Measurements from ENCODE around the gene C8B.

The C8B gene

DNA sequence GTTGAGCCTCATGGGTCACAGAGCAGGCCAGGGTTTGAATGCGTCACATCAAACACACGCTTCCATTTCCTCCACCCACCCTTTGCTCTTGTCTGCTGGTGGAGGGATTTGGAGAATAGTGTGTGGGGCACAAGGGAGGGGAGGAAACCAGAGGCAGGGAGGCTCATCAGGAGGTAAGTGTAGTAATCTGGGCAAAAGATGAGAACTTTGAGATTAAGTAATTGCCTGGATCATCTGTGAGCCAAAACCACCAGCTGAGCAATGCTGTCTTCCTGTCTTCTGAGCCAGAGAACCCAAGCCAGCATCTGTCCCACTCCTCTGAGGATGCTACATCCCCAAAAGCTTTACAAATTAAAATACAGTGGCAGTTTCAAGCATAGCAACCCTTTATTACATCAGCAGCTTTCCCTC, 45.2 kb downstream of the C8B start:
- ChIA-PET POLR2A (no interaction called here), CTCF (no interaction called here)
- TF ChIP-seq, protein P1, sequence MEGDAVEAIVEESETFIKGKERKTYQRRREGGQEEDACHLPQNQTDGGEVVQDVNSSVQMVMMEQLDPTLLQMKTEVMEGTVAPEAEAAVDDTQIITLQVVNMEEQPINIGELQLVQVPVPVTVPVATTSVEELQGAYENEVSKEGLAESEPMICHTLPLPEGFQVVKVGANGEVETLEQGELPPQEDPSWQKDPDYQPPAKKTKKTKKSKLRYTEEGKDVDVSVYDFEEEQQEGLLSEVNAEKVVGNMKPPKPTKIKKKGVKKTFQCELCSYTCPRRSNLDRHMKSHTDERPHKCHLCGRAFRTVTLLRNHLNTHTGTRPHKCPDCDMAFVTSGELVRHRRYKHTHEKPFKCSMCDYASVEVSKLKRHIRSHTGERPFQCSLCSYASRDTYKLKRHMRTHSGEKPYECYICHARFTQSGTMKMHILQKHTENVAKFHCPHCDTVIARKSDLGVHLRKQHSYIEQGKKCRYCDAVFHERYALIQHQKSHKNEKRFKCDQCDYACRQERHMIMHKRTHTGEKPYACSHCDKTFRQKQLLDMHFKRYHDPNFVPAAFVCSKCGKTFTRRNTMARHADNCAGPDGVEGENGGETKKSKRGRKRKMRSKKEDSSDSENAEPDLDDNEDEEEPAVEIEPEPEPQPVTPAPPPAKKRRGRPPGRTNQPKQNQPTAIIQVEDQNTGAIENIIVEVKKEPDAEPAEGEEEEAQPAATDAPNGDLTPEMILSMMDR (IDR thresholded peaks at IDR 0.05; ENCODE audit: insufficient read depth, low read length, missing control alignments) = no peak
- DNase-seq (ENCODE audit: low read depth, low spot score) = no peak
- no peak overlapping the region for H3K4me3 ChIP-seq (ENCODE audit: low read depth, low read length)

DNA sequence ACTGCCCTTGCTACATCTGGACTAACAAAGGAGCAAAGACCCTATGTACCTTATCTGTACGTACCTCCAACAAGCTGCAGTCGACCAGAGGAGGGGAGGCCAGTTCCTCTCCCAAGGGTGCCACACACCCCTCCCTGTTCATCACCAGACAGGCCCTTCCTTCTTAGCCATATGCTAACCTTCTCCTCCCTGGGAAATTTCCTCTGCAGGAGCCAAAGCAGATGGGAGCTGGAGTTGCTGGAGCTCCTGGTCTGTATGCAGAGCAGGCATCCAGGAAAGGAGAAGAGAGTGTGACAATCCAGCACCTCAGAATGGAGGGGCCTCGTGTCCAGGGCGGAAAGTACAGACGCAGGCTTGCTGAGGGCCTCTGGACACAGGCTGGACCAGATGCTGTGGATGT, 48.5 kb downstream of the C8B start:
- ChIA-PET CTCF (interaction anchor here (2.0 kb wide), 1 partner anchor 9 kb away, joined by 5 read pairs; no protein-coding TSS in a partner anchor), POLR2A (no interaction called here)
- TF ChIP-seq, protein P1 (IDR thresholded peaks at IDR 0.05; ENCODE audit: insufficient read depth, low read length, missing control alignments) = no peak
- no peak for DNase-seq (ENCODE audit: low read depth, low spot score)
- no peak overlapping the region for H3K4me3 ChIP-seq (ENCODE audit: low read depth, low read length)

DNA sequence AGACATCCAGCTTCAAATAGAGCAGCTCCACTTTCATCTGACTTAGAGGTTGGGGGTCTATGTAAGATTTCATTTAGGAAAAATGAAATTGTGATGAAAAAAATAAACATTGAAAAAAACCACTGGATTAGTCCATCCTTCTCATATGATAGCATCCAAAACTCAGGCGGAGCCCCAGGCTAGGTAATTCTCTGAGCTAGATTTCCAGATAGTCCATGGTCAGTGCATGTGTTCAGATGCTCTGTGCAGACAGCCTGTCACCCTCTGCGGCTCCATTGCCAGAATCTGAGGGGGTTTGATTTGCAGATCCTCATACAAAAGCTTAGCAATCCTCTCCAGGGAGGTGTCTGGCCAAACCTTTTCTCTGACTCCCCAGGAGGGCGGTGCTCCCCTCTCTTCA, 49.2 kb downstream of the C8B start:
- CTCF ChIA-PET = interaction anchor here (2.0 kb wide), 1 partner anchor 8 kb away, joined by 5 read pairs; no protein-coding TSS in a partner anchor
- POLR2A ChIA-PET = no interaction called here
- no peak overlapping the region for H3K4me3 ChIP-seq (ENCODE audit: low read depth, low read length)
- TF ChIP-seq, protein P1 (IDR thresholded peaks at IDR 0.05; ENCODE audit: insufficient read depth, low read length, missing control alignments) = no peak
- DNase-seq (ENCODE audit: low read depth, low spot score) = no peak

DNA sequence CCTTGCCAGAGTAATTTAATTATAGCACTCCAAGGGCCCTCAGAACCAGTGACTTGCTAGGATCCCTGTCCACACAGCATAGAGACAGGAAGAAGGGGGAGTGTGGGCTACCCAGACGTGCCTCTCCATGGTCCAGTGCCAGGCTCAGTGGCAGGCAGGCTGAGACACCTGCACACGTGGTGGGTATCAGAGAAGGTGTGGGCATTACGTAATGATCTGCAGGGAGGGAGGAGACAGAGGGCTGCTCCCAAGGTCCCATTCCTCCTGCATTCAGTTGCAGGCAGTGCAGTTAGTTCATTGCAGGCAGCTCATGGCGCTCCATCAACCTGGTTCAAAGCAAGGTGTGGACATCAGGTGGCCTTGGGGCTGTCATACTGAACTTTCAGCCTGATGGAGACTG, 49.9 kb downstream of the C8B start:
- TF ChIP-seq, protein P1 (IDR thresholded peaks at IDR 0.05; ENCODE audit: insufficient read depth, low read length, missing control alignments) = no peak
- ChIA-PET CTCF (no interaction called here), POLR2A (no interaction called here)
- H3K4me3 ChIP-seq (ENCODE audit: low read depth, low read length) = no peak overlapping the region
- DNase-seq (ENCODE audit: low read depth, low spot score) = no peak

DNA sequence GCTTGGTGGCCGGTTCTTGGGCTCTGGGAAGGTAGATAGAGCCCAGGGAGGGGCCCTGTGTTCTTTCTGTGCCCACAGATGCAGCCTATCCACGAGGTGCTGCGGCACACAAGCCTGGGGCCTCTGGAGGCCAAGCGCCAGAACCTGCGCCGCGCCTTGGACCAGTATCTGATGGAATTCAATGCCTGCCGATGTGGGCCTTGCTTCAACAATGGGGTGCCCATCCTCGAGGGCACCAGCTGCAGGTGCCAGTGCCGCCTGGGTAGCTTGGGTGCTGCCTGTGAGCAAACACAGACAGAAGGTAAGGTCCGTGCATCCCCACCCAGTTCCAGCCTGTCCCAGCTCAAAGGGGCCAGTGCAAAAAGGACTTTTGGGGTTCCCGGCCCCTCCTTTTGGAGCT, 53.5 kb downstream of the C8B start:
- POLR2A ChIA-PET = no interaction called here

DNA sequence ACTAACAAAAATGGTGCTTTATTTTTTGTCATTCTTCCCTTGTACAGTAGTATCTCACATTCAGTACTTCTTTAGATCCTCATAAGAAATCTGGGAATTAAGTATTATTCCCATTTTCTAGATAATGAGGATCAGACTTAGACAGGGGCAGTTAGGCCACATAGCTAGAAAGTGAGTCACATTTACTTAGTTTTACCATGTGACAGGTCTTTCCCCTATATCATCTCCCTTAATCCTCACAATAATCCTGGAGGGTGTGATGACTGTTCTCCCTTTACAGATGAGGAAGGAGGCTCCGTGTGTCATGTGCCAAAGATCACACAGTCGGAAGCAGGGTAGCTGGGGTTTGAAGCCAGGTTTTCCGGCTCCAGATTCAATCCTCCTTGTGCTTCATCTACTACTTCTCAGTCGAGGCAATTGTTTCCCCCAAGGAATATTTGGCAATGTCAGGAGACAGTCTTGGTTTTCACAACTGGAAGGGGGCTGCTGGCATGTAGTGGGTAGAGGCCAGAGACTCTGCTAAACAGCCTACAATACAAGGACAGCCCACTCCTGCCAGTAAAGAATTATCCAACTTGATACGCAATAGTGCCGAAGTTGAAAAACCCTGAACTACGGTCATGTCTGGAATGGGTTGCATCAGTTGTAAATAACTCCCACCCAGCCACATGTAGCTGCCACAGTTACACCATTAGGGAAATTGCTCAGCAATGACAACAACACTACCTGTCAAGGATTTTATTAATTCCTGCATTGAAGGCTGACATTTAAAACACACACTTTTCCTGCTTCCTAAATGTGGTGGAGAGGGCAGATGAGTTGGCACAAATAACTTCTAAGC, 54.5 kb downstream of the C8B start:
- TF ChIP-seq, protein P1 (IDR thresholded peaks at IDR 0.05; ENCODE audit: insufficient read depth, low read length, missing control alignments) = no peak
- H3K4me3 ChIP-seq (ENCODE audit: low read depth, low read length) = no peak overlapping the region
- POLR2A ChIA-PET = no interaction called here
- DNase-seq (ENCODE audit: low read depth, low spot score) = no peak
- CTCF ChIA-PET = no interaction called here

More for the DNA sequence above, 53.5 kb downstream of the C8B start:
- no peak overlapping the region for H3K4me3 ChIP-seq (ENCODE audit: low read depth, low read length)
- TF ChIP-seq, protein P1 (IDR thresholded peaks at IDR 0.05; ENCODE audit: insufficient read depth, low read length, missing control alignments) = no peak
- no peak for DNase-seq (ENCODE audit: low read depth, low spot score)
- CTCF ChIA-PET = no interaction called here

Measured in AG04449 (cell line).